HepG2 (cell line): ENCODE data around the gene CHST11.

Experiments
- FOXM1 ChIP-seq: sonication (generic); formaldehyde crosslinking; IDR thresholded peaks from 2 replicates; pipeline ENCODE4 v1.5.0; 2020; ENCODE audit warnings: missing genetic modification reagents
- GLI4 ChIP-seq: sonication (generic); formaldehyde crosslinking; IDR thresholded peaks from 2 replicates; pipeline ENCODE4 v1.5.1; 2020; ENCODE audit warnings: missing genetic modification reagents, mild to moderate bottlenecking, moderate library complexity, borderline replicate concordance
- HMG20A ChIP-seq: IDR thresholded peaks from 2 replicates; pipeline ENCODE4 v1.6.1; 2016; ENCODE audit warnings: borderline replicate concordance
- PAX8 ChIP-seq: sonication (generic); formaldehyde crosslinking; IDR thresholded peaks from 2 replicates; pipeline ENCODE4 v1.8.0; 2022; ENCODE audit warnings: mild to moderate bottlenecking, missing genetic modification reagents, borderline replicate concordance
- POLR2A ChIP-seq, 2 experiments: IDR thresholded peaks; 2 replicates each; pipeline ENCODE4 v1.6.1; 2011; ENCODE audit warnings: low read depth in 2 of 2, low read length in 2 of 2, mild to moderate bottlenecking in 1 of 2, moderate library complexity in 1 of 2; ENCODE audit not compliant: insufficient read depth in 1 of 2
- POLR2AphosphoS5 ChIP-seq: IDR thresholded peaks from 2 replicates; pipeline ENCODE4 v1.6.1; 2012; ENCODE audit warnings: low read depth, low read length
- REL ChIP-seq: sonication (generic); formaldehyde crosslinking; conservative IDR thresholded peaks from 2 replicates; pipeline ENCODE4 v1.8.0; 2022; ENCODE audit warnings: mild to moderate bottlenecking, missing genetic modification reagents, moderate library complexity
- SMAD1 ChIP-seq: sonication (generic); formaldehyde crosslinking; IDR thresholded peaks from 2 replicates; pipeline ENCODE4 v1.4.0; 2020; ENCODE audit warnings: missing genetic modification reagents, low read depth, mild to moderate bottlenecking, borderline replicate concordance
- TP53 ChIP-seq: sonication (generic); formaldehyde crosslinking; conservative IDR thresholded peaks from 2 replicates; pipeline ENCODE4 v1.4.0; 2020; ENCODE audit warnings: missing genetic modification reagents
- ZBTB26 ChIP-seq: IDR thresholded peaks from 2 replicates; pipeline ENCODE4 v1.6.1; 2016; ENCODE audit warnings: missing compliant biosample characterization, missing genetic modification reagents, borderline replicate concordance
- ZNF75D ChIP-seq: sonication (generic); formaldehyde crosslinking; IDR thresholded peaks from 2 replicates; pipeline ENCODE4 v1.8.1; 2023; ENCODE audit warnings: missing genetic modification reagents, mild to moderate bottlenecking, borderline replicate concordance
- ZNF792 ChIP-seq: IDR thresholded peaks from 2 replicates; pipeline ENCODE4 v1.6.1; 2016
- TF ChIP-seq, protein P1 (sequence below): sonication (generic); formaldehyde crosslinking; IDR thresholded peaks from 2 replicates; pipeline ENCODE4 v1.4.0; 2020; ENCODE audit warnings: missing genetic modification reagents, borderline replicate concordance

DNA sequence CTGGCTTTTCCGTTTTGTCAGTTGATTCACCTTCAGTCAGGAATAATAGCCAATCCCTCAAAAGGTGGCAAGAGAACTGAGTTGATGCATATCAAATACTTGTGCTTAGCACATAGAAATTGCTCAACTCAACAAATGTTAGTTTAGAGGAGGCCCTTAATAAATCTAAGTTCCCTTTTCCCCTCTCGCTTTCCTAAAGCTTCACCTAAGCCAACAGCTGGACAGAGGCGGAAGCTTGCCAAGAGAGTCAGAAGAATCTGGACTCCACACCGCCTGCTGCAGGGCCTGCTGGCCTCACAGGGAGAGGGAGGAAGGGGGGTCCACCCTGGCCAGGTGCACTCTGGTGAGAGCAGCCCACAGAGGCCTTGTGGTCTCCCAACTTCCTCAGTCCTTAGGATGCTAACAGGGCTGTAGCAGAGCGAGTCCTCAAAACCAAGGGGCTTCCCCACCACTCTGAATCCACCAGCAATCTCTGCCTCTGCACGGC lies 213.1 kb downstream of the CHST11 start:
- TF ChIP-seq, protein P1, sequence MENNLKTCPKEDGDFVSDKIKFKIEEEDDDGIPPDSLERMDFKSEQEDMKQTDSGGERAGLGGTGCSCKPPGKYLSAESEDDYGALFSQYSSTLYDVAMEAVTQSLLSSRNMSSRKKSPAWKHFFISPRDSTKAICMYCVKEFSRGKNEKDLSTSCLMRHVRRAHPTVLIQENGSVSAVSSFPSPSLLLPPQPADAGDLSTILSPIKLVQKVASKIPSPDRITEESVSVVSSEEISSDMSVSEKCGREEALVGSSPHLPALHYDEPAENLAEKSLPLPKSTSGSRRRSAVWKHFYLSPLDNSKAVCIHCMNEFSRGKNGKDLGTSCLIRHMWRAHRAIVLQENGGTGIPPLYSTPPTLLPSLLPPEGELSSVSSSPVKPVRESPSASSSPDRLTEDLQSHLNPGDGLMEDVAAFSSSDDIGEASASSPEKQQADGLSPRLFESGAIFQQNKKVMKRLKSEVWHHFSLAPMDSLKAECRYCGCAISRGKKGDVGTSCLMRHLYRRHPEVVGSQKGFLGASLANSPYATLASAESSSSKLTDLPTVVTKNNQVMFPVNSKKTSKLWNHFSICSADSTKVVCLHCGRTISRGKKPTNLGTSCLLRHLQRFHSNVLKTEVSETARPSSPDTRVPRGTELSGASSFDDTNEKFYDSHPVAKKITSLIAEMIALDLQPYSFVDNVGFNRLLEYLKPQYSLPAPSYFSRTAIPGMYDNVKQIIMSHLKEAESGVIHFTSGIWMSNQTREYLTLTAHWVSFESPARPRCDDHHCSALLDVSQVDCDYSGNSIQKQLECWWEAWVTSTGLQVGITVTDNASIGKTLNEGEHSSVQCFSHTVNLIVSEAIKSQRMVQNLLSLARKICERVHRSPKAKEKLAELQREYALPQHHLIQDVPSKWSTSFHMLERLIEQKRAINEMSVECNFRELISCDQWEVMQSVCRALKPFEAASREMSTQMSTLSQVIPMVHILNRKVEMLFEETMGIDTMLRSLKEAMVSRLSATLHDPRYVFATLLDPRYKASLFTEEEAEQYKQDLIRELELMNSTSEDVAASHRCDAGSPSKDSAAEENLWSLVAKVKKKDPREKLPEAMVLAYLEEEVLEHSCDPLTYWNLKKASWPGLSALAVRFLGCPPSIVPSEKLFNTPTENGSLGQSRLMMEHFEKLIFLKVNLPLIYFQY (CRISPR knock-in tag): no peak
- TF ChIP-seq POLR2A (IDR thresholded peaks at IDR 0.05; ENCODE audit: insufficient read depth in 1 of 2, low read depth in 2 of 2, low read length in 2 of 2): no peak
- no peak for TF ChIP-seq POLR2AphosphoS5
- no peak for TF ChIP-seq FOXM1 (CRISPR knock-in tag)
- TF ChIP-seq ZNF792 (CRISPR knock-in tag): no peak
- TF ChIP-seq HMG20A (CRISPR knock-in tag): no peak
- no peak for TF ChIP-seq REL (CRISPR knock-in tag)
- TF ChIP-seq ZBTB26 (CRISPR knock-in tag): no peak
- TF ChIP-seq ZNF75D: no peak
- TF ChIP-seq TP53 (CRISPR knock-in tag): no peak
- no peak for TF ChIP-seq GLI4 (CRISPR knock-in tag)
- TF ChIP-seq SMAD1 (CRISPR knock-in tag): no peak
- no peak for TF ChIP-seq PAX8 (CRISPR knock-in tag)
